Urothelium cell line (cell line): ENCODE results near the gene TRPM2.
A peak's percentile ranks its signal among the peaks of the same experiment; 100 is the strongest.

Experiments used
- DNase-seq: peaks from one replicate; pipeline ENCODE4 v3.0.0; 2011; ENCODE audit warnings: low spot score, mixed read lengths
- FAIRE-seq: peaks from 2 replicates; lab custom pipeline; 2011; peaks lifted over from hg19 to GRCh38; lab: Jason Lieb, UNC

TRPM2 gene

GRCh38 chr21:44456214-44456914 lies 102.9 kb downstream of the TRPM2 start:
- DNase-seq, result no peak
- FAIRE-seq, result no peak

GRCh38 chr21:44456915-44457736 lies 103.7 kb downstream of the TRPM2 start:
- DNase-seq, result no peak
- FAIRE-seq, result peak; percentile 52

GRCh38 chr21:44458971-44459711 lies 105.7 kb downstream of the TRPM2 start:
- DNase-seq (no peak), FAIRE-seq (no peak)

GRCh38 chr21:44459712-44460440 lies 106.5 kb downstream of the TRPM2 start:
- DNase-seq (no peak), FAIRE-seq (no peak)

- no peak for DNase-seq
- no peak for FAIRE-seq
Observed at GRCh38 chr21:44460441-44460755, 107.0 kb downstream of the TRPM2 start.

- no peak for DNase-seq
- no peak for FAIRE-seq
Observed at GRCh38 chr21:44461005-44461404, 107.6 kb downstream of the TRPM2 start.

- DNase-seq (no peak), FAIRE-seq (no peak)
Observed at GRCh38 chr21:44461464-44462001, 108.1 kb downstream of the TRPM2 start.

GRCh38 chr21:44462086-44462833 lies 108.8 kb downstream of the TRPM2 start:
- DNase-seq (no peak), FAIRE-seq (no peak)

- FAIRE-seq (no peak), DNase-seq (no peak)
Observed at GRCh38 chr21:44462834-44463200, 109.4 kb downstream of the TRPM2 start.

- no peak for DNase-seq
- FAIRE-seq, result no peak
Observed at GRCh38 chr21:44463724-44464123, 110.3 kb downstream of the TRPM2 start.

- FAIRE-seq, result no peak
- DNase-seq, result no peak
Observed at GRCh38 chr21:44464351-44464750, 110.9 kb downstream of the TRPM2 start.

GRCh38 chr21:44466351-44466954 lies 113.0 kb downstream of the TRPM2 start:
- DNase-seq (no peak), FAIRE-seq (no peak)

GRCh38 chr21:44466996-44467858 lies 113.8 kb downstream of the TRPM2 start:
- DNase-seq (no peak), FAIRE-seq (no peak)

- FAIRE-seq (no peak), DNase-seq (no peak)
Observed at GRCh38 chr21:44467859-44468195, 114.4 kb downstream of the TRPM2 start.

- DNase-seq, result no peak
- FAIRE-seq, result no peak
Observed at GRCh38 chr21:44471341-44471740, 117.9 kb downstream of the TRPM2 start.

- DNase-seq (no peak), FAIRE-seq (no peak)
Observed at GRCh38 chr21:44471996-44472395, 118.6 kb downstream of the TRPM2 start.

GRCh38 chr21:44473915-44474555 lies 120.6 kb downstream of the TRPM2 start:
- FAIRE-seq, result no peak

GRCh38 chr21:44475266-44475845 lies 121.9 kb downstream of the TRPM2 start:
- DNase-seq, result no peak
- no peak for FAIRE-seq

More at GRCh38 chr21:44473915-44474555, 120.6 kb downstream of the TRPM2 start:
- DNase-seq, result no peak
